Hepatocyte (in vitro differentiated cells): ENCODE measurements around the gene RPL14.
A peak's percentile ranks its signal among the peaks of the same experiment; 100 is the strongest.

Experiments
- EZH2 ChIP-seq: fragments of 200-600 bp; sonication (generic); IDR thresholded peaks from 2 replicates; pipeline ENCODE4 v1.6.1; 2016; ENCODE audit warnings: antibody characterized with exemption, mild to moderate bottlenecking, borderline replicate concordance
- TF ChIP-seq, protein P1 (sequence below): fragments of 200-600 bp; sonication (generic); IDR thresholded peaks from 2 replicates; pipeline ENCODE4 v1.5.1; 2016; ENCODE audit warnings: antibody characterized with exemption, mild to moderate bottlenecking; ENCODE audit not compliant: poor library complexity

DNA sequence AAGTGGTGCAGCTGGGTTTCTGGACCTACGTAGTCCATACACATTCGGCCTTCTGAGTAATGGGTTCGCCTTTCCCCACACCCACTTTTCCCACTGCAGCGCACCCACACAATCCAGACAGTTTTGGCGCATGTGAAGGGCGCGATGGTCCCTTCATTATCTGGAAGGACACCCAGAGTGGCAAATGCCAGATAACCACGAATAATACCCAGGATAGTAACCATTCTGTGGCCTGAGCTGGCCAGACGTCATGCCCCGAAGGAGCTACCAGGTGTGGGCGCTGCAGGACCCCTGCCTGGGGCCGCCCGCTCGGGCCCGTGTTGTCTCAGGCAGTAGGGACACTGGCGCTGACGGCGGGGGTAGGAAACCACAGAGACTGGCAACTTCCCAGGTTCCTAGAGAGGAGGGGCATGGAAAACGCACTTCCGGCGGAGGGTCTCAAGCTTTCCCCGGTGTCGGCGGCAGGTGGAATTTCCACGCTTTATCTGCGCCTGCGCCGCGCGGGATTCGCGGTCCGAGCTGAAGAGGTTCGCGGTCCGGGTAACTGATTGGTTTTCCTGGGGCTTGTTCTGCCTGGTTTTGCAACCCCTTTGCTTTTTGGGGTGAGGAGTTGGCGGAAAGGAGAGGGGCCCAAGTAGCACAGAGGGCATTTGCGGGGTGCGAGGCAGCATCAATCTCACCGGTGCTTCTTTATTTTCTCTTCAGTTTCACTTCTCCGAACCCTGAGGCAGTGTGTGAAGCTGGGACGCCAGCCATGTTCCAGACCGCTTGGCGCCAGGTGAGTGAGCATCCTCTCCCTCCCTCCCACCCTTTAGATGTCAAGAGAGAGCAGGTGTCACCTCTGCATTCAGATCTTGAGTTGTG lies 48.7 kb downstream of the RPL14 start, which contains the start of gene ZNF620:
- TF ChIP-seq, protein P1, sequence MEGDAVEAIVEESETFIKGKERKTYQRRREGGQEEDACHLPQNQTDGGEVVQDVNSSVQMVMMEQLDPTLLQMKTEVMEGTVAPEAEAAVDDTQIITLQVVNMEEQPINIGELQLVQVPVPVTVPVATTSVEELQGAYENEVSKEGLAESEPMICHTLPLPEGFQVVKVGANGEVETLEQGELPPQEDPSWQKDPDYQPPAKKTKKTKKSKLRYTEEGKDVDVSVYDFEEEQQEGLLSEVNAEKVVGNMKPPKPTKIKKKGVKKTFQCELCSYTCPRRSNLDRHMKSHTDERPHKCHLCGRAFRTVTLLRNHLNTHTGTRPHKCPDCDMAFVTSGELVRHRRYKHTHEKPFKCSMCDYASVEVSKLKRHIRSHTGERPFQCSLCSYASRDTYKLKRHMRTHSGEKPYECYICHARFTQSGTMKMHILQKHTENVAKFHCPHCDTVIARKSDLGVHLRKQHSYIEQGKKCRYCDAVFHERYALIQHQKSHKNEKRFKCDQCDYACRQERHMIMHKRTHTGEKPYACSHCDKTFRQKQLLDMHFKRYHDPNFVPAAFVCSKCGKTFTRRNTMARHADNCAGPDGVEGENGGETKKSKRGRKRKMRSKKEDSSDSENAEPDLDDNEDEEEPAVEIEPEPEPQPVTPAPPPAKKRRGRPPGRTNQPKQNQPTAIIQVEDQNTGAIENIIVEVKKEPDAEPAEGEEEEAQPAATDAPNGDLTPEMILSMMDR, result peak; percentile 49
- no peak for TF ChIP-seq EZH2
